Dendritic cell treated with granulocyte-macrophage colony-stimulating factor and Interleukin-4, amounts not matched to agents 40 ng/mL and 50 ng/mL, for 4 days (primary cell): ENCODE results near the gene TNK1.
"Not testable (repeated sequence)": the region's sequence is repeated elsewhere in the genome, so short reads cannot be mapped to it uniquely, and the experiment has no call there.

Experiments used
- H3K27ac Mint-ChIP-seq: one replicate; pipeline ENCODE4 v1.8.0; 2022; ENCODE audit warnings: mild to moderate bottlenecking, mixed read lengths
- H3K27me3 Mint-ChIP-seq: one replicate; pipeline ENCODE4 v1.8.0; 2022; ENCODE audit warnings: mild to moderate bottlenecking, mixed read lengths
- H3K36me3 Mint-ChIP-seq: one replicate; pipeline ENCODE4 v1.8.0; 2022; ENCODE audit warnings: low read depth, mixed read lengths
- H3K4me1 Mint-ChIP-seq: one replicate; pipeline ENCODE4 v1.8.0; 2022; ENCODE audit warnings: low read depth, mixed read lengths
- H3K4me3 Mint-ChIP-seq: one replicate; pipeline ENCODE4 v1.8.0; 2022; ENCODE audit warnings: mild to moderate bottlenecking, moderate library complexity, mixed read lengths
- H3K9me3 Mint-ChIP-seq: one replicate; pipeline ENCODE4 v1.8.0; 2022; ENCODE audit warnings: mixed read lengths
- intact Hi-C: fragments of 100-400 bp; cut with micrococcal nuclease; formaldehyde crosslinking; loops from one replicate; pipeline ENCODE4 v1.15.0; 2022

The TNK1 gene

DNA sequence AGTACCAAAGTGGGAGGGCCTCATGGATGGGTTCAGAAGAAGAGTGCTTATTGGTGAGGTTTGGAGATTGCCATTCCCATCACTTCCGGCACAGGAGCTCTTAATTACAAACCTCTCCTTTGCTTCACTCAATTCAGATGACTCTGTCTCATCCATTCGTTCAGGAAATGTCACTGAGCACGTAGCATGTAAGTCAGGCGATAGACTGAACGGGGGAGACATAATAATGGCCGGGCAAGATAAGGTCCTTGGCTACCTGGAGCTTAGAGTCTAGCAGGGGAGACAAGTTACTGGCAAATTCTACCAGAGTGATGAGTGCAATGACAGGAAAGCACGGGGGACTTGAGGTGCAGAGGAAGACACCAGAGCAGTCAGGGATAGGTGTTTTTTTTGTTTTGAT, 14.9 kb upstream of the TNK1 start:
- intact Hi-C loops, H3K27ac Mint-ChIP-seq, H3K4me1 Mint-ChIP-seq, H3K4me3 Mint-ChIP-seq, H3K9me3 Mint-ChIP-seq, H3K36me3 Mint-ChIP-seq: not testable (repeated sequence)
- H3K27me3 Mint-ChIP-seq = peaks cover 13% of the 10 kb centered on the region

DNA sequence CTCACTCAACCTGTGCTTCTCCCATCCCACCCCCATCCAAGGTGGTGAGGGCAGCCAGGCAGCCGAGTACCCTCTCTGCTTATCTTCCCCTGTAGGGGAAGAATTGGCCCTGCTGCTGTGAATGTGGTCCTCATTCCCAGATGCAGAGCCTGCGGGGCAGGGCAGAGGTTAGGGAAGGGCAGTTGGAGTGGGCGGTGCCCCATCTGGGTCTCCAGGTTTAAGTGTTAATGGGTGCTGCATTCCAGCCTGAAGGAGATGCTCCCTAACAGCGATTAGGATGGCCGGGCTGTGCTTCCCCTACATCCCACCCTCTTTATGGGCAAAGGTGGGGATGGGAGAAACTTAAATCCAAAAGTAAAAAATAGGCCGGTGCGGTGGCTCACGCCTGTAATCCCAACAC, 13.8 kb upstream of the TNK1 start:
- no peaks in the 10 kb centered on the region for H3K9me3 Mint-ChIP-seq
- no peaks in the 10 kb centered on the region for H3K36me3 Mint-ChIP-seq
- intact Hi-C loops = no loop called here
- H3K27me3 Mint-ChIP-seq = peaks cover 15% of the 10 kb centered on the region
- no peak overlapping the region for H3K27ac Mint-ChIP-seq
- no peaks in the 10 kb centered on the region for H3K4me1 Mint-ChIP-seq
- H3K4me3 Mint-ChIP-seq = no peak overlapping the region

DNA sequence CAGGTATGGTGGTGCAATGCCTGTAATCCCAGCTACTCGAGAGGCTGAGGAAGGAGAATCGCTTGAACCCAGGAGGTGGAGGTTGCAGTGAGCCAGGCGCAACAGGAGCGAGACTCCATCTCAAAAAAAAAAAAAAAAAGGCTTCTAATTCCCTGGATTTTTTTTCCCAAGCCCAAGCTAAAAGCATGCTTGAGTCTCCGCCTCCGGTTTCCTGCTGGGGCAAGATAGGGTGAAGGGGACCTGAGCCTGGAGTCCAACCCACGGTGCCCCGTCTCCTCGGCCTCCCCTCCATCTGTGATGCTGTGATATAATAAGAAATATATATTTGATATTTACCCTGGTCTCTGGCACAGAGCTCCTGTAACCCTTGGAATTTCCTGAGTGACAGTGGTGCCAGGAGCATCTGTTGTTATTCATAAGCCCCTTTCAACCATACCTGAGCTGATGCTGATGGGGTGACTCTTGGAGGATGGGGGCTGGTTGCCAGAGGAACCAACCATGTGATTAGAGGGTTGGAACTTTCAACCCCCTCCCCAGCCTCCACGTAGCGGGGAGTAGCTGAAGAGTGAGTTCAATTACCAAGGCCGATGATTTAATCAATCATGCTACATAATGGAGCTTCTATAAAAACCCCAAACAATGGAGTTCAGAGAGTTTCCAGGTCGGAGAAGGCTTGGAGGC, 12.8 kb upstream of the TNK1 start:
- Mint-ChIP-seq H3K27ac (no peak overlapping the region), H3K9me3 (no peaks in the 10 kb centered on the region), H3K36me3 (no peaks in the 10 kb centered on the region), H3K4me3 (no peak overlapping the region), H3K27me3 (peaks cover 19% of the 10 kb centered on the region), H3K4me1 (no peaks in the 10 kb centered on the region)
- intact Hi-C loops = no loop called here

DNA sequence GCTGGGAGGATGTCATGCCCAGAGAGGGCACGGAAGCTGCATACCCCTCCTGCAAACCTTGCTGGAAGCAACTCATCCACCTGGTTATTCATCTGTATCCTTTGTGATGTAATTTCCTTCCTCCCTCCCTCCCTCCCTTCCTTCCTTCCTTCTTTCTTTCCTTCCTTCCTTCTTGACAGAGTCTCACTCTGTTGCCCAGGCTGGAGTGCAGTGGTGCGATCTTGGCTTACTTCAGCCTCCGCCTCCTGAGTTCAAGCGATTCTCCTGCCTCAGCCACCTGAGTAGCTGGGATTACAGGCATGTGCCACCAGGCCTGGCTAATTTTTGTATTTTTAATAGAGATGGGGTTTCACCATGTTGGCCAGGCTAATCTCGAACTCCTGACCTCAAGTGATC, 12.3 kb upstream of the TNK1 start:
- H3K4me3 Mint-ChIP-seq, intact Hi-C loops, H3K9me3 Mint-ChIP-seq, H3K4me1 Mint-ChIP-seq, H3K36me3 Mint-ChIP-seq, H3K27ac Mint-ChIP-seq: not testable (repeated sequence)
- H3K27me3 Mint-ChIP-seq = peaks cover 19% of the 10 kb centered on the region

DNA sequence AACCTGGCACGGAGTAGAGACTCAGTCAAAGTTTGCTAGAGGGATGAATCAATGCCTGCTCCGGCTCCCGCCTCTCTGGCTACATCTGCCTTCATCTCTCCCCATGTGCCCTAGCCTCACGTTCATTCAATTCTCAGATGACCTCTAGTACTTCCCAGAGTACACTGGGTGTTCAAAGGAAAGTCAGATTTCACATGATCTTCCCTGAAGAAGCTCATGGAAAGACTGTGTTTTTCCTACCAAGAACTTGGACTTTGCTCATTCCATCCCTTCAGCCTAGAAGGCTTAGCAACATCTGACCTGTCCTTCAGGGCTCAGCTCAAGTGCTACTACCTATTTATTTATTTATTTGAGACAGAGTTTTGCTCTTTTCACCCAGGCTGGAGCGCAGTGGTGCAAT, 11.1 kb upstream of the TNK1 start:
- Mint-ChIP-seq H3K9me3 (no peaks in the 10 kb centered on the region), H3K36me3 (no peaks in the 10 kb centered on the region), H3K27ac (no peak overlapping the region), H3K4me3 (no peak overlapping the region), H3K27me3 (peaks cover 19% of the 10 kb centered on the region), H3K4me1 (no peaks in the 10 kb centered on the region)
- intact Hi-C loops = no loop called here

DNA sequence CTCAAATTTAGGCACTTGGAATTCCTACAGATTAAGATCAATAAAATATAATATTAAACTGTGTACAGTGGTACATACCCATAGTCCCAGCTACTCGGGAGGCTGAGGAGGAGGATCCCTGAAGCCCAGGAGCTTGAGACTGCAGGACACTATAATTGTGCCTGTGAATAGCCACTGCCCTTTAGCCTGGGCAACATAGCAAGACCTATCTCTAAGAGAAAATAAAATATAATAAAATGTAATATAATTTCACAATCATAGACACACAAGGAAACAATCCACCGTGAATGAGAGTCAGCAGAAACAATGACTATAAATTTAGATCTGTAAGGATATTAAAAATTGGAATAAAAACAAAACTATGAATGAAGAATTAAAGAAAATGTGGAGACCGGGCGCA, 10.0 kb upstream of the TNK1 start:
- intact Hi-C loops = no loop called here
- Mint-ChIP-seq H3K27ac (no peak overlapping the region), H3K36me3 (no peaks in the 10 kb centered on the region), H3K4me1 (no peaks in the 10 kb centered on the region), H3K27me3 (peaks cover 19% of the 10 kb centered on the region), H3K9me3 (no peaks in the 10 kb centered on the region), H3K4me3 (no peak overlapping the region)

DNA sequence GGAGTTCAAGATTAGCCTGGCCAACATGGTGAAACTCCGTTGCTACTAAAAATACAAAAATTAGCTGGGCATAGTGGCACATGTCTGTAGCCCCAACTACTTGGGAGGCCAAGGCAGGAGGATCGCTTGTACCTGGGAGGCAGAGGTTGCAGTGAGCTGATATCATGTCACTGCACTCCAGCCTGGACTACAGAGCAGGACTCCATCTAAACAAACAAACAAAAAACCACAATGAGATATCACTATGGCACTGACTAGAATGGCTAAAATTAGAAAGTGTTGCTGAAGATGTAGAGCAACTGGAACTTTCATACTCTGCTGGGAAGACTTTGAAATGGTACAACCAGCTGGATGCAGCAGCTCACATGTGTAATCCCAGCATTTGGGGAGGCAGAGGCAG, 6.5 kb upstream of the TNK1 start:
- Mint-ChIP-seq H3K9me3 (peaks cover 7% of the 10 kb centered on the region), H3K27ac (no peak overlapping the region), H3K27me3 (peaks cover 33% of the 10 kb centered on the region), H3K4me1 (no peaks in the 10 kb centered on the region), H3K36me3 (no peaks in the 10 kb centered on the region), H3K4me3 (no peak overlapping the region)
- intact Hi-C loops = no loop called here

DNA sequence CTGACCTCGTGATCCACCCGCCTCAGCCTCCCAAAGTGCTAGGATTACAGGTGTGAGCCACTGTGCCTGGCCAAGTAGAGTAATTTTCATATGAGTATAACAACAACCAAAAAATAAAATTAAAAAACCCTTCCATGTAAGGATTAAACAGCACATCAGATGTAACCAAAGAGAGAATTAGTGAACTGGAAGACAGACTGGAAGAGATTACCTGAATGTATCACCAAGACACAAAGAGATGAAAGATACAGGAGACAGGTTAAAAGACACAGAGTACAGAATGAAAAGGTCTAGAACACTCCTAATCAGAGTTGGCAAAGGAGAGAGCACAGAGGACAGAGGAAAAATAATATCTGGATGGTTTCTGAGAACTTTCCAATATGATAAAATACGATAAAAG, 1.8 kb upstream of the TNK1 start:
- H3K9me3 Mint-ChIP-seq = peaks cover 10% of the 10 kb centered on the region
- no peak overlapping the region for H3K27ac Mint-ChIP-seq
- peaks cover 66% of the 10 kb centered on the region for H3K27me3 Mint-ChIP-seq
- H3K4me3 Mint-ChIP-seq = no peak overlapping the region
- H3K36me3 Mint-ChIP-seq = no peaks in the 10 kb centered on the region
- intact Hi-C loops = no loop called here
- peaks cover 16% of the 10 kb centered on the region for H3K4me1 Mint-ChIP-seq

DNA sequence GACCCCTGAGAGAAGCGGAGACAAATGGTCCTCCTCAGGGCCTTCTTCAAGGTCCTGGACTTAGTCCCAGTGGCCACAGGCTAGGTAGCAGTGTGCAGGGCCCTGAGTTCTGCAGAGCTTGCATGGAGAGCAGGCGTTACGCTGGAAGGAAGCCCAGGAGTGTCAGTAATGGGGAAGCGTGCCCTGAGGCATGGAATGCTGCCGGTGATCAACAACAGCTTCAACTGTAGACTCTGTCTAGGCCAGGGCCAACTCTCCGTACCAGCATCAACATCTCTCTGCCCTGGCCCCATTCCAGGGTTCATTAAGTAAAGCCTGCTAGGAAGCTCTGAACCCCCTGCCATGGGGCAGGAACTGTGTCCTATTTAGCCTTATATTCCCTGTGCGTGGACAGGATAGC, 568 bp upstream of the TNK1 start:
- Mint-ChIP-seq H3K27me3 (peaks cover 78% of the 10 kb centered on the region), H3K4me1 (peaks cover 23% of the 10 kb centered on the region), H3K4me3 (peak overlapping the region; percentile 37), H3K27ac (peak overlapping the region; percentile 62), H3K36me3 (no peaks in the 10 kb centered on the region), H3K9me3 (peaks cover 10% of the 10 kb centered on the region)
- intact Hi-C loops = no loop called here

DNA sequence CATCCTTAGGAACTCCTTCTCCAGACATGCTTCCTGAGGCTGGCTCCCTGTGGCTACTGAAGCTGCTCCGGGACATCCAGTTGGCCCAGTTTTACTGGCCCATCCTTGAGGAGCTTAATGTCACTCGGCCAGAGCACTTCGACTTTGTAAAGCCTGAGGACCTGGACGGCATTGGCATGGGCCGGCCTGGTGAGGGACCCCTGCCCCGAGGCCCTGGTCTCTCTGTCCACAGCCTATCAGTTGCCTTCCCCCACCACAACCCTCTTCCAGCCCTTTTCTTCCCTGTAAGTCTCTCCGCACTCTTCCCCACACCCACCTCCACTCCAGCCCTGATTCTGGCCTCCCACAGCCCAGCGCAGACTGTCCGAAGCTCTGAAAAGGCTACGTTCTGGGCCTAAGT, 2.0 kb downstream of the TNK1 start:
- no peak overlapping the region for H3K27ac Mint-ChIP-seq
- H3K4me3 Mint-ChIP-seq = no peak overlapping the region
- peaks cover 10% of the 10 kb centered on the region for H3K9me3 Mint-ChIP-seq
- intact Hi-C loops = no loop called here
- H3K27me3 Mint-ChIP-seq = peaks cover 75% of the 10 kb centered on the region
- H3K4me1 Mint-ChIP-seq = peaks cover 23% of the 10 kb centered on the region
- peaks cover 10% of the 10 kb centered on the region for H3K36me3 Mint-ChIP-seq

DNA sequence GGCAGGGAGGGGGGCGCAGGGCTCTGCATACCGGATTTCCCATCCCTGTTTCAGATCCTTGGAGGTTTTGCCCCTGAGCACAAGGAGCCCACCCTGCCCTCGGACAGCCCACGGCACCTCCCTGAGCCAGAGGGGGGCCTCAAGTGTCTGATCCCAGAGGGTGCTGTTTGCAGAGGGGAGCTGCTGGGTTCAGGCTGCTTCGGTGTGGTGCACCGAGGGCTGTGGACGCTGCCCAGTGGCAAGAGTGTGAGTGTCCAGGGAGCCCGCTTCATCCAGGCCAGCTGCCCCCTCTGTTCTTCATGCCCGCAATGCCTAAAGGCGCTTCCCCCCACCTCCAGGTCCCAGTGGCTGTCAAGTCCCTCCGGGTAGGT, 2.5 kb downstream of the TNK1 start:
- intact Hi-C loops = no loop called here
- Mint-ChIP-seq H3K4me3 (no peak overlapping the region), H3K4me1 (peaks cover 23% of the 10 kb centered on the region), H3K9me3 (peaks cover 10% of the 10 kb centered on the region), H3K36me3 (peaks cover 15% of the 10 kb centered on the region), H3K27me3 (peaks cover 71% of the 10 kb centered on the region), H3K27ac (no peak overlapping the region)

DNA sequence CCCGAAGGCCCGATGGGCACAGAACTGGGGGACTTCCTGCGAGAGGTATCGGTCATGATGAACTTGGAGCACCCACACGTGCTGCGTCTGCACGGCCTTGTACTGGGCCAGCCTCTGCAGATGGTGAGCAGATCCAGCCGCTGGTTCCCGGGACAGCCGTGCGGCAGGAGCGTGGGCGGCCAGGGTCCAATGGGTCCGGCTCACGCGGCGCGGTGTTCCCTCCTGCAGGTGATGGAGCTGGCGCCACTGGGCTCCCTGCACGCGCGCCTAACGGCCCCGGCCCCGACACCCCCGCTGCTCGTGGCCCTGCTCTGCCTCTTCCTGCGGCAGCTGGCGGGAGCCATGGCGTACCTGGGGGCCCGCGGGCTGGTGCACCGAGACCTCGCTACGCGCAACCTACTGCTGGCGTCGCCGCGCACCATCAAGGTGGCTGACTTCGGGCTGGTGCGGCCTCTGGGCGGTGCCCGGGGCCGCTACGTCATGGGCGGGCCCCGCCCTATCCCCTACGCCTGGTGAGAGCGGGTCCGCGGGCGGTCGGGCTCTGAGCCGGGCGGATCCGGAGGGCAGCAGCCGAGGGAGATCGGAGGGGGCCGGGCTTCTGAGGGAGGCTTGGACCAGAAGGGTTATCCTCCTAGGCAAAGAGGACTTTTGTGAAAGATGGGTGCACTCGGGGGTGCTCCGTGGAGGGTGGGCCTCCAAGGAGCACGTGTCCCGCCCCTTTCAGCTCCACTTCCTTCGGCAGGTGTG, 3.0 kb downstream of the TNK1 start:
- Mint-ChIP-seq H3K4me3 (peak overlapping the region; percentile 58), H3K4me1 (peaks cover 23% of the 10 kb centered on the region), H3K36me3 (peaks cover 21% of the 10 kb centered on the region), H3K27me3 (peaks cover 66% of the 10 kb centered on the region), H3K27ac (no peak overlapping the region), H3K9me3 (peaks cover 7% of the 10 kb centered on the region)
- intact Hi-C loops = no loop called here

DNA sequence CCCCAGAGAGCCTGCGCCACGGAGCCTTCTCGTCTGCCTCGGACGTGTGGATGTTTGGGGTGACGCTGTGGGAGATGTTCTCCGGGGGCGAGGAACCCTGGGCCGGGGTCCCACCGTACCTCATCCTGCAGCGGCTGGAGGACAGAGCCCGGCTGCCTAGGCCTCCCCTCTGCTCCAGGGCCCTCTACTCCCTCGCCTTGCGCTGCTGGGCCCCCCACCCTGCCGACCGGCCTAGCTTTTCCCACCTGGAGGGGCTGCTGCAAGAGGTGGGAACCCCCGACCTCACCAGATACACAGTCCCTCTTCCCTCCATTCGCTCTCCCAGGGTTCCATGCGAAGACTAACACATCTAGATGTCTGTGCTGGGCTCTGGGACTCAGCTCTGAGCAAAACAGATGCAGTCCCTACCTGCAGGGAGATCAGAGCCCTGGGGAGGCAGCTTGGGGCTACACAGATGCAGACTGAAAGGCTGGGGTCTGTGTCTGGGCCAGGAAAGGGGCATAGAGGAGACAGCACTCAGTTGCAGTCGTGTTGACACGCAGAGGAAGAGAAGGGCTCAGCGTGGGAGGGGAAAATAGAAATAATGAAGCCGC, 3.7 kb downstream of the TNK1 start:
- peaks cover under 1% of the 10 kb centered on the region for H3K9me3 Mint-ChIP-seq
- peak overlapping the region; percentile 58 for H3K4me3 Mint-ChIP-seq
- peaks cover 27% of the 10 kb centered on the region for H3K36me3 Mint-ChIP-seq
- peaks cover 60% of the 10 kb centered on the region for H3K27me3 Mint-ChIP-seq
- H3K4me1 Mint-ChIP-seq = peaks cover 23% of the 10 kb centered on the region
- intact Hi-C loops = no loop called here
- H3K27ac Mint-ChIP-seq = no peak overlapping the region

DNA sequence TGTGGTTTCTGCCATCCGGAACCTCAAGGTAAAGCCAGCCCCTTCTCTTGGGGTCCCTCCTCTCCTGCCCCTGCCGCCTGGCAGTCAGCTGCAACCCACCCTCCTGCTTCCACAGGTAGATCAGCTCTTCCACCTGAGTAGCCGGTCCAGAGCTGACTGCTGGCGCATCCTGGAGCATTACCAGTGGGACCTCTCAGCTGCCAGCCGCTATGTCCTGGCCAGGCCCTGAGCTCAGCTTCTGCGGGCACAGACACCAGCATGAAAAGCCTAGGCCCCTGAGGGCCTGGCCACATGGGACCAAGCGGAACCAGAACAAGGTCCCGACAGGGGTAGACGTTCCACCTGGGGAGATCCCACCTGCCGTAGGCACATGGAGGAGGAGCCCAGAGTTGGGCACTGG, 8.0 kb downstream of the TNK1 start:
- Mint-ChIP-seq H3K27me3 (peaks cover 18% of the 10 kb centered on the region), H3K27ac (peak overlapping the region; percentile 34), H3K4me3 (no peak overlapping the region), H3K36me3 (peaks cover 70% of the 10 kb centered on the region), H3K9me3 (no peaks in the 10 kb centered on the region), H3K4me1 (peaks cover 33% of the 10 kb centered on the region)
- intact Hi-C loops = no loop called here
